Measurements from ENCODE around the gene SMYD3. TPM values are rescaled to one million over a fixed set of nuclear protein-coding genes. Genes with fewer than 3 reads are reported as not detected.
A peak's percentile ranks its signal among the peaks of the same experiment; 100 is the strongest.

The SMYD3 gene
- total and polyA plus RNA-seq, 2 of the 4 experiments (the other 2 are of a cell fraction), result 26.5 to 37.6 TPM

GRCh38 chr1:246161626-246162025, 345.5 kb downstream of the SMYD3 start:
- ATAC-seq (ENCODE audit: low read depth) (peak; percentile 40; the same call in 1 of the 2 replicates), DNase-seq (peak; percentile 86)
- no peak overlapping the region for H3K4me2 ChIP-seq (ENCODE audit: low read depth, low read length)

More at GRCh38 chr1:246161626-246162025, 345.5 kb downstream of the SMYD3 start:
- H3K9me3 ChIP-seq (ENCODE audit: control insufficient read depth, insufficient read depth, low read length), result no peaks in the 10 kb centered on the region
- in situ Hi-C loops (cut with MboI; ENCODE audit: low sequenced_read_pairs) (no loop called here), intact Hi-C loops (cut with micrococcal nuclease) (no loop called here), dilution Hi-C loops (cut with HindIII; ENCODE audit: low sequenced_read_pairs, unreplicated experiment) (no loop called here)
- TF ChIP-seq CEBPB (IDR thresholded peaks at IDR 0.05; ENCODE audit: low read depth, low read length) (no peak), BHLHE40 (IDR thresholded peaks at IDR 0.05; ENCODE audit: low read depth, low read length) (no peak), RCOR1 (IDR thresholded peaks at IDR 0.05; ENCODE audit: insufficient replicate concordance, low read length) (no peak), MAZ (IDR thresholded peaks at IDR 0.05; ENCODE audit: borderline replicate concordance, low read depth, low read length) (no peak), CHD1 (IDR thresholded peaks at IDR 0.05; ENCODE audit: low read depth, low read length) (no peak), MAFK (IDR thresholded peaks at IDR 0.05; ENCODE audit: low read depth, low read length) (no peak), RAD21 (IDR thresholded peaks at IDR 0.05; ENCODE audit: low read length) (no peak), USF2 (IDR thresholded peaks at IDR 0.05; ENCODE audit: low read depth, low read length) (no peak), ELK1 (IDR thresholded peaks at IDR 0.05; ENCODE audit: borderline replicate concordance, low read depth, low read length) (no peak), MXI1 (IDR thresholded peaks at IDR 0.05; ENCODE audit: borderline replicate concordance, low read depth, low read length) (no peak), NFE2L2 (IDR thresholded peaks at IDR 0.05; ENCODE audit: low read depth, low read length) (no peak), POLR2A (IDR thresholded peaks at IDR 0.05; ENCODE audit: low read depth, low read length) (no peak), SMC3 (IDR thresholded peaks at IDR 0.05; ENCODE audit: low read depth, low read length) (no peak), RFX5 (IDR thresholded peaks at IDR 0.05; ENCODE audit: low read depth, low read length) (no peak), FOS (IDR thresholded peaks at IDR 0.05; ENCODE audit: low read depth, low read length) (no peak), CTCF (conservative IDR thresholded peaks at IDR 0.05; ENCODE audit: low read depth, low read length) (no peak)
- no peak overlapping the region for H3K9ac ChIP-seq (ENCODE audit: low read depth, low read length)
- H4K8ac ChIP-seq (ENCODE audit: low read depth in 2 of 2, low read length in 2 of 2), result peak overlapping the region in 1 of 2 experiments; percentile 31; a peak in 1 of 4 replicates
- peak overlapping the region; percentile 7 for H2BK5ac ChIP-seq (ENCODE audit: low read depth, low read length, poor library complexity, severe bottlenecking)
- BruUV-seq (replicated peaks), result no TSS peak
- no peak overlapping the region for H2AFZ ChIP-seq (replicated peaks; ENCODE audit: low read length, poor library complexity)
- no peak overlapping the region for H3K4me3 ChIP-seq (ENCODE audit: insufficient read depth, low read depth, low read length)
- no peak overlapping the region for H2BK15ac ChIP-seq (ENCODE audit: low read depth, low read length)
- no peaks in the 10 kb centered on the region for H3K79me1 ChIP-seq (ENCODE audit: low read depth in 1 of 2, low read length in 2 of 2)
- H3K9me1 ChIP-seq (ENCODE audit: insufficient read depth, low read length), result peaks cover 6% of the 10 kb centered on the region; the same call in 1 of the 2 replicates
- no peak overlapping the region for H3K18ac ChIP-seq (ENCODE audit: low read depth, low read length)
- no peak overlapping the region for H3K23ac ChIP-seq (ENCODE audit: low read depth, low read length)
- H4K20me1 ChIP-seq (ENCODE audit: insufficient read depth, low read length), result no peaks in the 10 kb centered on the region
- H3K27ac ChIP-seq (ENCODE audit: insufficient read depth, low read length), result no peak overlapping the region
- peak overlapping the region; percentile 67; the same call in 1 of the 2 replicates for H3K4ac ChIP-seq (ENCODE audit: low read depth, low read length)
- H3K27me3 ChIP-seq (ENCODE audit: control insufficient read depth, insufficient read depth, low read length), result no peaks in the 10 kb centered on the region
- H3K56ac ChIP-seq (ENCODE audit: extremely low read depth, insufficient read depth, low read length), result no peak overlapping the region
- no peak overlapping the region for H2AK9ac ChIP-seq (replicated peaks; ENCODE audit: low read depth, low read length, poor library complexity)
- H2BK20ac ChIP-seq (ENCODE audit: low read depth, low read length), result peak overlapping the region; percentile 51; the same call in 1 of the 2 replicates
- ChIA-PET POLR2A (ENCODE audit: unreplicated experiment) (no interaction called here), CTCF (interaction anchor here (1.4 kb wide), 1 partner anchor 92 kb away, joined by 3 read pairs; no protein-coding TSS in a partner anchor)
- peaks cover 3% of the 10 kb centered on the region for H3K4me1 ChIP-seq (ENCODE audit: control insufficient read depth, insufficient read depth, low read length)
- no peak overlapping the region for H2AK5ac ChIP-seq (ENCODE audit: low read depth, low read length)
- H4K5ac ChIP-seq (ENCODE audit: low read depth, low read length), result no peak overlapping the region
- WGBS, 2 experiments (ENCODE audit: extremely low coverage in 2 of 2, insufficient read length in 1 of 2), result no CpG with 5 or more reads among the region's 1 CpG
- no peaks in the 10 kb centered on the region for H3K36me3 ChIP-seq (ENCODE audit: control insufficient read depth, insufficient read depth, low read length)
- H2BK120ac ChIP-seq (ENCODE audit: low read depth, low read length), result no peak overlapping the region
- H4K91ac ChIP-seq (ENCODE audit: insufficient read depth, low read depth, low read length), result no peak overlapping the region
- H3K14ac ChIP-seq (replicated peaks; ENCODE audit: low read depth, low read length), result peak overlapping the region; percentile 70; the same call in 1 of the 2 replicates
